Adrenal gland (tissue), 12 donors: ENCODE results near the gene STK40. TPM values are rescaled to one million over a fixed set of nuclear protein-coding genes. Genes with fewer than 3 reads are reported as not detected.

Experiments
- DNase-seq, 7 donors: peaks; one replicate each; pipeline ENCODE4 v3.0.0-alpha.2; 2019 to 2020
- H3K27ac ChIP-seq, 5 donors: fragments of 200-600 bp; sonication (generic) in 4 of 5; 1 replicate in 3 of 5; 2 replicates in 2 of 5; pipeline versions ENCODE4 v1.5.1 to v1.8.0; 2016 to 2020; ENCODE audit warnings: mild to moderate bottlenecking in 1 of 5
- H3K27me3 ChIP-seq: fragments of 200-600 bp; 2 replicates; pipeline ENCODE4 v1.8.0; 2021
- H3K36me3 ChIP-seq, 2 donors: fragments of 200-600 bp; replicated peaks in 1 of 2; 1 replicate in 1 of 2; 2 replicates in 1 of 2; pipeline versions ENCODE4 v1.5.1 to v1.8.0; 2018 to 2022
- H3K4me1 ChIP-seq, 2 donors: fragments of 200-600 bp; replicated peaks in 1 of 2; 1 replicate in 1 of 2; 2 replicates in 1 of 2; pipeline versions ENCODE4 v1.5.1 to v1.8.0; 2018 to 2021
- H3K4me3 ChIP-seq, 4 donors: fragments of 200-600 bp; sonication (generic) in 3 of 4; one replicate each; pipeline ENCODE4 v1.5.1; 2016 to 2018
- H3K9me3 ChIP-seq, 3 donors: fragments of 200-600 bp; sonication (generic) in 1 of 3; replicated peaks in 1 of 3; 1 replicate in 2 of 3; 2 replicates in 1 of 3; pipeline versions ENCODE4 v1.5.1 to v1.8.0; 2016 to 2021
- POLR2A ChIP-seq, 2 donors: fragments of 450-650 bp; IDR thresholded peaks; one replicate each; pipeline ENCODE4 v1.6.1; 2017; ENCODE audit warnings: antibody characterized with exemption in 2 of 2, mild to moderate bottlenecking in 2 of 2, moderate library complexity in 1 of 2
- WGBS, 4 donors: extraction: QIAGEN DNeasy Blood & Tissue Kit in 2 of 4; methylation state at CpG; one replicate each; pipeline versions ENCODE4 v1.1.5 to v1.1.7; 2013 to 2017; 5-methylcytosine and 5-hydroxymethylcytosine counted together
- intact Hi-C, 2 donors: fragments of 100-400 bp; cut with DNase I; formaldehyde crosslinking; loops; one replicate each; pipeline versions ENCODE4 v1.14.1 to v1.15.0; 2022 to 2023
- polyA plus RNA-seq, 3 donors: library from polyadenylated mRNA; stranded (reverse); fragments of 200-250 nt in 2 of 3; fragments of 350-450 nt in 1 of 3; fragmentation: Illumina TruSeq in 1 of 3; extraction: RNeasy Lipid Tissue Mini Kit (QIAGEN cat#74804) in 1 of 3; gene quantifications; one replicate each; pipeline ENCODE4 v1.2.3, GENCODE V29; 2013 to 2014
- total RNA-seq, 9 donors: library from RNA; depleted of rRNA in 4 of 9; stranded (reverse); fragments of >200 nt in 4 of 9; fragments of 120-200 nt in 1 of 9; fragmentation: NEBNext Ultra II Directional in 1 of 9; extraction: Animal tissue kit (Norgen Biotek cat#: 25700) in 1 of 9; gene quantifications; one replicate each; pipeline versions ENCODE4 v1.1.0 to v1.2.4, GENCODE V29; 2013 to 2023
- TF ChIP-seq, protein P1 (sequence below), 6 experiments: fragments of 450-650 bp in 4 of 6; fragments of 200-600 bp in 2 of 6; sonication (generic) in 1 of 6; IDR thresholded peaks; 1 replicate in 5 of 6; 2 replicates in 1 of 6; pipeline versions ENCODE4 v1.5.1 to v1.8.0; 2016 to 2021; ENCODE audit warnings: antibody characterized with exemption in 6 of 6, mild to moderate bottlenecking in 2 of 6, moderate library complexity in 1 of 6
- donor health status: healthy with polysubstance abuse.
- donor health status: Bipolar disorder and iron deficiency.
- donor health status: DM: yes; HTN: yes; CAD: no.
- donor health status: DM: no; HTN: no; CAD: no.
- donor health status: DM: no; HTN: no; CAD: no.
- donor health status: DM: yes; HTN: yes; CAD: no.

STK40 gene
- total and polyA plus RNA-seq, 12 donors, result 9.8 to 31.2 (median 24.7) TPM

DNA sequence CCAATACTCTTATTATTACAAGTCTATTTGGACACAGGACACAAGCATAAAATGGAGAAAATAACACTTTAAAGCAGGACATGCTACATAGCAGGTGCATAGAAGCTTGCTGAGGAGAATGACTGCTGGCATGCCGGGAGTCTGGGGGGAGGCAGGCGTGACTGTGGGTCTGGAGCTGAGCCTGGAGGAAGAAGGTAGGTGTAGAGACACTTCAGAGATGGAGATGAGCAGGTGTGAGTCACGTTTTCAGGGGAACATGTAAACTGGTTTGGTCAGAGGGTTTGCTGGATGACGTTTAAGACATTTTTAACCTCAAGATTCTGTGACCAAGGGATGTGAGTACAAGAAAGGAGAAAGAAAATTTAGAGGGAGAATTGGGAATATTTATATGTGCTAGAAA lies 40.1 kb upstream of the STK40 start:
- intact Hi-C loops, result no loop called here

DNA sequence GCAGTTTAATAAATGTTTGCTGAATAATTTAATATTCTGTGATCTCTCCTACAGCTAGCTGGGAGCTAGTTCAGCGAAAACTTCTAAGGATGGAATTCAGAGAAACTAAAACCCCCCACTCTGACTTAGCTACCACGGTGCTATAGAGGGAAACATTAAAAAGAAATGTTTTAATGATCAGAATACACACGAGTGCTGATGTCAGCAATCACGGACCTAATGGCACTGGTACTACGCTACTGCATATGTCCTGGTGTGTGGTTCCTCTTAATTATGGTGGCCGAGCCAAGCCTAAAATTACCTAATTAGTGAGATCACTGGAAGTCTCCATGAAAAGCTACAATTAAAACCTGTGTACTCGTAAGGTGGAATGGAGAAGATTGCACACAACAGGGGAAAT lies 35.9 kb upstream of the STK40 start:
- WGBS, 4 donors, result 84 to 87% (median 86%) methylated on average over 7 of the region's 7 CpGs
- no peak for DNase-seq
- intact Hi-C loops, result loop anchor here in 1 of 2 donors (5.0 kb wide), 1 partner anchor 79 kb away; no protein-coding TSS in a partner anchor
- H3K4me1 ChIP-seq, result peaks cover 3 to 6% of the 10 kb centered on the region in 2 donors
- H3K27me3 ChIP-seq, result no peaks in the 10 kb centered on the region
- no peaks in the 10 kb centered on the region for H3K9me3 ChIP-seq
- no peak for TF ChIP-seq POLR2A (IDR thresholded peaks at IDR 0.05)
- TF ChIP-seq, protein P1, sequence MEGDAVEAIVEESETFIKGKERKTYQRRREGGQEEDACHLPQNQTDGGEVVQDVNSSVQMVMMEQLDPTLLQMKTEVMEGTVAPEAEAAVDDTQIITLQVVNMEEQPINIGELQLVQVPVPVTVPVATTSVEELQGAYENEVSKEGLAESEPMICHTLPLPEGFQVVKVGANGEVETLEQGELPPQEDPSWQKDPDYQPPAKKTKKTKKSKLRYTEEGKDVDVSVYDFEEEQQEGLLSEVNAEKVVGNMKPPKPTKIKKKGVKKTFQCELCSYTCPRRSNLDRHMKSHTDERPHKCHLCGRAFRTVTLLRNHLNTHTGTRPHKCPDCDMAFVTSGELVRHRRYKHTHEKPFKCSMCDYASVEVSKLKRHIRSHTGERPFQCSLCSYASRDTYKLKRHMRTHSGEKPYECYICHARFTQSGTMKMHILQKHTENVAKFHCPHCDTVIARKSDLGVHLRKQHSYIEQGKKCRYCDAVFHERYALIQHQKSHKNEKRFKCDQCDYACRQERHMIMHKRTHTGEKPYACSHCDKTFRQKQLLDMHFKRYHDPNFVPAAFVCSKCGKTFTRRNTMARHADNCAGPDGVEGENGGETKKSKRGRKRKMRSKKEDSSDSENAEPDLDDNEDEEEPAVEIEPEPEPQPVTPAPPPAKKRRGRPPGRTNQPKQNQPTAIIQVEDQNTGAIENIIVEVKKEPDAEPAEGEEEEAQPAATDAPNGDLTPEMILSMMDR (IDR thresholded peaks at IDR 0.05), result no peak
- no peak overlapping the region for H3K4me3 ChIP-seq
- no peak overlapping the region for H3K27ac ChIP-seq
- no peaks in the 10 kb centered on the region for H3K36me3 ChIP-seq

More for the DNA sequence above, 40.1 kb upstream of the STK40 start:
- TF ChIP-seq, protein P1 (IDR thresholded peaks at IDR 0.05), result no peak
- TF ChIP-seq POLR2A (IDR thresholded peaks at IDR 0.05), result no peak
- no peak for DNase-seq
- Histone ChIP-seq H3K4me1 (no peaks in the 10 kb centered on the region), H3K36me3 (no peaks in the 10 kb centered on the region), H3K9me3 (no peaks in the 10 kb centered on the region), H3K27me3 (no peaks in the 10 kb centered on the region), H3K4me3 (no peak overlapping the region), H3K27ac (no peak overlapping the region)
- WGBS, 4 donors, result 81 to 90% (median 86%) methylated on average over 4 of the region's 4 CpGs

DNA sequence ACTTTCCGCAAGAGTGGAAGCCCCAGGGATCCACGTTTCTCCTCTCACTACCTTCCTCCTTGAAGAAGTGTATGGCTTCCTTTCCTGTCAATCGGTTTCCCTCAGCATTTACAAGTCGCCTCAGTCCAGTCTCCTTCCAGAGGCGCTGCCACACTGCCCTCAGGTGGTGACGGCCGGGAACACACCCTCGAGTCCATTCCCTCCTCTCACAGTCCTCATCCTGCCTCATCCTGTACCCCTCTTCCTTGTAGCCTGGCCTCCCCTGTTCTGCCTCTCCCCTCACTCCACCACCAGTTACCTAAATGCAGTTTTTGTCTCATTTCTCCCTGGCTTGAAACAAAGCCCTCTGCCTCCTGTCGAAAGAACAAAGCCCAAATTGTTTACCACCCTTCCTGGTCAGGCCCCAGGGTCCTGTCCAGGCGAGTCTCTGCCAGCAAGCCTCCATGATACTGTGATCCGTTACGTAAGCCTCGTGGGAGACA lies 35.2 kb upstream of the STK40 start:
- H3K36me3 ChIP-seq, result no peaks in the 10 kb centered on the region
- no peak overlapping the region for H3K27ac ChIP-seq

DNA sequence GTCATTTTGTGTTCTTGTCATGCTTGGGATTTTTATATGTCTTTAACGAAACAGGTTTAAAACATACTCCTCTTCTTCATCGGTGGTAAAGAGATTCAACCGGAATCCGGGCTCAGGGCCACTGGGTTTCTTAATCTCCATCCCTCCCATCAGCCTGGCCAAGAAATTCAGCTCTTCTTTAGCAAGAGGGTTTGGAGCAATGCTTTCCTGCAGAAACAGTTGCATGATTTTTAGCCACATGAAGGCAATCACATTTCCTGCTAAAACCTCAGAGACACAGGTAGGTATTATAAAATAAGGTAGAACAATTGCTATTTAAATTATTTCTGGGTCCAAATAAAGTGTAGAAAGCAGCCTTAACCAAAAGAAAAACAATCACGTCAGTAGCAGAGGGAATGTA lies 34.7 kb upstream of the STK40 start:
- Histone ChIP-seq H3K27ac (no peak overlapping the region), H3K9me3 (no peaks in the 10 kb centered on the region), H3K36me3 (no peaks in the 10 kb centered on the region), H3K4me1 (peaks cover 3 to 6% of the 10 kb centered on the region in 2 donors), H3K4me3 (no peak overlapping the region), H3K27me3 (no peaks in the 10 kb centered on the region)
- peak in 1 of 7 donors; percentile 20 for DNase-seq
- intact Hi-C loops, result loop anchor here in 1 of 2 donors (5.0 kb wide), 1 partner anchor 78 kb away; no protein-coding TSS in a partner anchor
- no peak for TF ChIP-seq POLR2A (IDR thresholded peaks at IDR 0.05)
- TF ChIP-seq, protein P1 (IDR thresholded peaks at IDR 0.05), result no peak
- 20 to 47% (median 29%) methylated on average over 5 of the region's 5 CpGs for WGBS, 4 donors

More for the DNA sequence above, 35.2 kb upstream of the STK40 start:
- Histone ChIP-seq H3K9me3 (no peaks in the 10 kb centered on the region), H3K27me3 (no peaks in the 10 kb centered on the region), H3K4me3 (no peak overlapping the region), H3K4me1 (peaks cover 3 to 6% of the 10 kb centered on the region in 2 donors)
- TF ChIP-seq POLR2A (IDR thresholded peaks at IDR 0.05), result no peak
- TF ChIP-seq, protein P1 (IDR thresholded peaks at IDR 0.05), result peak; percentile 82 to 95 (median 94)
- intact Hi-C loops, result loop anchor here in 1 of 2 donors (5.0 kb wide), 1 partner anchor 79 kb away; no protein-coding TSS in a partner anchor
- 13 to 17% (median 15%) methylated on average over 12 to 13 of the region's 13 CpGs for WGBS, 4 donors
- peak; percentile 78 to 95 (median 86) for DNase-seq
